ENCODE measurements around the gene SLC2A3.
A peak's percentile ranks its signal among the peaks of the same experiment; 100 is the strongest.
"Not testable (repeated sequence)": the region's sequence is repeated elsewhere in the genome, so short reads cannot be mapped to it uniquely, and the experiment has no call there.

The SLC2A3 gene

GRCh38 chr12:7981446-7981845 lies 45.5 kb upstream of the SLC2A3 start:
- H3K27me3 ChIP-seq (ENCODE audit: insufficient read depth, low read length, poor library complexity) = no peaks in the 10 kb centered on the region
- peak overlapping the region; percentile 64 for H2BK15ac ChIP-seq (replicated peaks; ENCODE audit: low read depth)
- peak overlapping the region; percentile 81 for H3K4ac ChIP-seq (ENCODE audit: low read depth, low read length)
- peaks cover 2% of the 10 kb centered on the region for H3K4me1 ChIP-seq (ENCODE audit: control insufficient read depth, low read depth, low read length)
- H3K56ac ChIP-seq (ENCODE audit: low read length) = no peak overlapping the region
- H2BK120ac ChIP-seq (ENCODE audit: low read depth, low read length) = peak overlapping the region; percentile 95
- no peak overlapping the region for H3K18ac ChIP-seq (ENCODE audit: low read length)
- peak overlapping the region; percentile 51 for H3K27ac ChIP-seq (ENCODE audit: low read depth, low read length)
- no peak overlapping the region for H3K9ac ChIP-seq (ENCODE audit: low read length)
- no peak overlapping the region for H3K4me2 ChIP-seq (ENCODE audit: low read length)
- no peak overlapping the region for H4K5ac ChIP-seq (ENCODE audit: low read length)
- no peak overlapping the region for H4K8ac ChIP-seq (ENCODE audit: low read depth, low read length)
- H3K36me3 ChIP-seq (ENCODE audit: control insufficient read depth, insufficient read depth, low read length) = no peaks in the 10 kb centered on the region
- no CpG with 5 or more reads among the region's 4 CpGs for WGBS (ENCODE audit: extremely low coverage, insufficient coverage, low lambda C conversion rate)
- no peak overlapping the region for H3K23ac ChIP-seq (ENCODE audit: low read length)
- H2BK5ac ChIP-seq (ENCODE audit: low read length) = no peak overlapping the region
- no peaks in the 10 kb centered on the region for H3K79me1 ChIP-seq (ENCODE audit: low read length)
- H3K4me3 ChIP-seq (ENCODE audit: low read length) = no peak overlapping the region
- no peak overlapping the region for H2AK5ac ChIP-seq (ENCODE audit: low read length)
- no peak for DNase-seq
- no peaks in the 10 kb centered on the region for H3K79me2 ChIP-seq (ENCODE audit: control insufficient read depth, insufficient read depth, low read length)

GRCh38 chr12:7977351-7978124 lies 41.6 kb upstream of the SLC2A3 start:
- no CpG with 5 or more reads among the region's 13 CpGs for WGBS (ENCODE audit: extremely low coverage, insufficient coverage, low lambda C conversion rate)
- H2BK120ac ChIP-seq (ENCODE audit: low read depth, low read length); H3K79me2 ChIP-seq (ENCODE audit: control insufficient read depth, insufficient read depth, low read length); H4K5ac ChIP-seq (ENCODE audit: low read length); DNase-seq; H3K79me1 ChIP-seq (ENCODE audit: low read length); H2BK15ac ChIP-seq (replicated peaks; ENCODE audit: low read depth); H2AK5ac ChIP-seq (ENCODE audit: low read length); H4K8ac ChIP-seq (ENCODE audit: low read depth, low read length); H3K4me1 ChIP-seq (ENCODE audit: control insufficient read depth, low read depth, low read length); H3K18ac ChIP-seq (ENCODE audit: low read length); H3K4me2 ChIP-seq (ENCODE audit: low read length); H3K56ac ChIP-seq (ENCODE audit: low read length); H3K4me3 ChIP-seq (ENCODE audit: low read length); H3K23ac ChIP-seq (ENCODE audit: low read length); H3K4ac ChIP-seq (ENCODE audit: low read depth, low read length); H3K36me3 ChIP-seq (ENCODE audit: control insufficient read depth, insufficient read depth, low read length); H3K9ac ChIP-seq (ENCODE audit: low read length); H3K27me3 ChIP-seq (ENCODE audit: insufficient read depth, low read length, poor library complexity); H2BK5ac ChIP-seq (ENCODE audit: low read length); H3K27ac ChIP-seq (ENCODE audit: low read depth, low read length): not testable (repeated sequence)

GRCh38 chr12:7973457-7973825 lies 37.5 kb upstream of the SLC2A3 start:
- Histone ChIP-seq H3K56ac (ENCODE audit: low read length) (no peak overlapping the region), H2BK120ac (ENCODE audit: low read depth, low read length) (peak overlapping the region; percentile 95), H3K23ac (ENCODE audit: low read length) (no peak overlapping the region), H2AK5ac (ENCODE audit: low read length) (no peak overlapping the region), H3K27ac (ENCODE audit: low read depth, low read length) (no peak overlapping the region), H4K5ac (ENCODE audit: low read length) (no peak overlapping the region), H2BK15ac (replicated peaks; ENCODE audit: low read depth) (no peak overlapping the region), H4K8ac (ENCODE audit: low read depth, low read length) (no peak overlapping the region), H3K9ac (ENCODE audit: low read length) (no peak overlapping the region), H3K4me1 (ENCODE audit: control insufficient read depth, low read depth, low read length) (peaks cover 3% of the 10 kb centered on the region), H3K4me2 (ENCODE audit: low read length) (no peak overlapping the region), H3K4ac (ENCODE audit: low read depth, low read length) (no peak overlapping the region), H3K27me3 (ENCODE audit: insufficient read depth, low read length, poor library complexity) (no peaks in the 10 kb centered on the region), H3K79me2 (ENCODE audit: control insufficient read depth, insufficient read depth, low read length) (no peaks in the 10 kb centered on the region), H3K79me1 (ENCODE audit: low read length) (no peaks in the 10 kb centered on the region), H3K4me3 (ENCODE audit: low read length) (no peak overlapping the region), H3K18ac (ENCODE audit: low read length) (peak overlapping the region; percentile 84), H3K36me3 (ENCODE audit: control insufficient read depth, insufficient read depth, low read length) (no peaks in the 10 kb centered on the region), H2BK5ac (ENCODE audit: low read length) (no peak overlapping the region)
- no CpG with 5 or more reads among the region's 6 CpGs for WGBS (ENCODE audit: extremely low coverage, insufficient coverage, low lambda C conversion rate)
- no peak for DNase-seq

- no peak overlapping the region for H2AK5ac ChIP-seq (ENCODE audit: low read length)
- peak overlapping the region; percentile 49 for H3K56ac ChIP-seq (ENCODE audit: low read length)
- H3K23ac ChIP-seq (ENCODE audit: low read length) = no peak overlapping the region
- no peak overlapping the region for H3K27ac ChIP-seq (ENCODE audit: low read depth, low read length)
- H2BK120ac ChIP-seq (ENCODE audit: low read depth, low read length) = no peak overlapping the region
- no peak overlapping the region for H2BK5ac ChIP-seq (ENCODE audit: low read length)
- no peak overlapping the region for H3K4me2 ChIP-seq (ENCODE audit: low read length)
- H2BK15ac ChIP-seq (replicated peaks; ENCODE audit: low read depth) = peak overlapping the region; percentile 46
- no peaks in the 10 kb centered on the region for H3K79me2 ChIP-seq (ENCODE audit: control insufficient read depth, insufficient read depth, low read length)
- no peak for DNase-seq
- no peak overlapping the region for H3K4me3 ChIP-seq (ENCODE audit: low read length)
- H3K4me1 ChIP-seq (ENCODE audit: control insufficient read depth, low read depth, low read length) = peaks cover 3% of the 10 kb centered on the region
- no peak overlapping the region for H4K8ac ChIP-seq (ENCODE audit: low read depth, low read length)
- H4K5ac ChIP-seq (ENCODE audit: low read length) = no peak overlapping the region
- H3K4ac ChIP-seq (ENCODE audit: low read depth, low read length) = peak overlapping the region; percentile 37
- WGBS (ENCODE audit: extremely low coverage, insufficient coverage, low lambda C conversion rate) = no CpG with 5 or more reads among the region's 19 CpGs
- peak overlapping the region; percentile 82 for H3K18ac ChIP-seq (ENCODE audit: low read length)
- H3K79me1 ChIP-seq (ENCODE audit: low read length) = peaks cover under 1% of the 10 kb centered on the region
- no peaks in the 10 kb centered on the region for H3K27me3 ChIP-seq (ENCODE audit: insufficient read depth, low read length, poor library complexity)
- H3K36me3 ChIP-seq (ENCODE audit: control insufficient read depth, insufficient read depth, low read length) = no peaks in the 10 kb centered on the region
- no peak overlapping the region for H3K9ac ChIP-seq (ENCODE audit: low read length)
Measured at GRCh38 chr12:7972734-7973456, 36.9 kb upstream of the SLC2A3 start.

- not testable (repeated sequence) for H3K27ac ChIP-seq (ENCODE audit: low read depth, low read length); H3K23ac ChIP-seq (ENCODE audit: low read length); H3K9ac ChIP-seq (ENCODE audit: low read length); H4K5ac ChIP-seq (ENCODE audit: low read length); H2AK5ac ChIP-seq (ENCODE audit: low read length); H3K4ac ChIP-seq (ENCODE audit: low read depth, low read length); H3K18ac ChIP-seq (ENCODE audit: low read length); H2BK15ac ChIP-seq (replicated peaks; ENCODE audit: low read depth); H3K4me1 ChIP-seq (ENCODE audit: control insufficient read depth, low read depth, low read length); H2BK120ac ChIP-seq (ENCODE audit: low read depth, low read length); H3K4me3 ChIP-seq (ENCODE audit: low read length); H3K79me2 ChIP-seq (ENCODE audit: control insufficient read depth, insufficient read depth, low read length); H3K36me3 ChIP-seq (ENCODE audit: control insufficient read depth, insufficient read depth, low read length); DNase-seq; H3K56ac ChIP-seq (ENCODE audit: low read length); H4K8ac ChIP-seq (ENCODE audit: low read depth, low read length); H3K4me2 ChIP-seq (ENCODE audit: low read length); H3K79me1 ChIP-seq (ENCODE audit: low read length); H3K27me3 ChIP-seq (ENCODE audit: insufficient read depth, low read length, poor library complexity); H2BK5ac ChIP-seq (ENCODE audit: low read length)
- WGBS (ENCODE audit: extremely low coverage, insufficient coverage, low lambda C conversion rate) = no CpG with 5 or more reads among the region's 9 CpGs
Measured at GRCh38 chr12:7972269-7972668, 36.3 kb upstream of the SLC2A3 start.

Measured in mesendoderm (in vitro differentiated cells).